HG03196 (cell line): ENCODE results near the gene ERFE.
"Not testable (repeated sequence)": the region's sequence is repeated elsewhere in the genome, so short reads cannot be mapped to it uniquely, and the experiment has no call there.

ENCODE experiments used
- ATAC-seq: cut with Tn5 transposase; IDR thresholded peaks from one replicate; pipeline ENCODE4 v1.9.1; 2021; ENCODE audit not compliant: unreplicated experiment

ERFE gene

GRCh38 chr2:238167344-238167715 lies 8.6 kb downstream of the ERFE start:
- ATAC-seq = no peak

GRCh38 chr2:238167761-238168160 lies 9.0 kb downstream of the ERFE start:
- ATAC-seq = no peak

GRCh38 chr2:238168196-238169047 lies 9.7 kb downstream of the ERFE start:
- ATAC-seq = no peak

- no peak for ATAC-seq
These were observed 10.4 kb downstream of the ERFE start for GRCh38 chr2:238169048-238169707.

GRCh38 chr2:238169708-238170251 lies 11.0 kb downstream of the ERFE start:
- no peak for ATAC-seq

- ATAC-seq = no peak
These were observed 11.8 kb downstream of the ERFE start for GRCh38 chr2:238170386-238171071.

- not testable (repeated sequence) for ATAC-seq
These were observed 12.3 kb downstream of the ERFE start for GRCh38 chr2:238171072-238171431.

- ATAC-seq = no peak
These were observed 12.9 kb downstream of the ERFE start for GRCh38 chr2:238171575-238172187.

GRCh38 chr2:238172439-238172838 lies 13.7 kb downstream of the ERFE start:
- no peak for ATAC-seq

- ATAC-seq = no peak
These were observed 14.9 kb downstream of the ERFE start for GRCh38 chr2:238173692-238174091.

GRCh38 chr2:238174291-238174690 lies 15.5 kb downstream of the ERFE start:
- no peak for ATAC-seq

- no peak for ATAC-seq
These were observed 15.9 kb downstream of the ERFE start for GRCh38 chr2:238174701-238175100.

- ATAC-seq = no peak
These were observed 17.8 kb downstream of the ERFE start for GRCh38 chr2:238176613-238177012.

- ATAC-seq = no peak
These were observed 21.8 kb downstream of the ERFE start for GRCh38 chr2:238180554-238180953.

GRCh38 chr2:238182362-238182761 lies 23.6 kb downstream of the ERFE start:
- ATAC-seq = no peak

- no peak for ATAC-seq
These were observed 25.1 kb downstream of the ERFE start for GRCh38 chr2:238183821-238184220.

GRCh38 chr2:238187618-238188548 lies 29.1 kb downstream of the ERFE start:
- ATAC-seq = no peak

- no peak for ATAC-seq
These were observed 31.7 kb downstream of the ERFE start for GRCh38 chr2:238190445-238190844.

- no peak for ATAC-seq
These were observed 43.7 kb downstream of the ERFE start for GRCh38 chr2:238202326-238203093.
